Keratinocyte (primary cell): Measurements from ENCODE around the gene TRAPPC2. TPM values are rescaled to one million over a fixed set of nuclear protein-coding genes. Genes with fewer than 3 reads are reported as not detected.

ENCODE experiments used
- DNase-seq: peaks from one replicate; pipeline ENCODE4 v3.0.0-alpha.2; 2011; ENCODE audit warnings: low read depth, missing footprints, low spot score
- FAIRE-seq: peaks from 2 replicates; lab custom pipeline; 2011; peaks lifted over from hg19 to GRCh38; lab: Jason Lieb, UNC
- H2AFZ ChIP-seq: 2 replicates; pipeline ENCODE4 v1.6.0; 2012; ENCODE audit warnings: low read length, control low read depth, inconsistent platforms; ENCODE audit not compliant: control insufficient read depth
- H3K27ac ChIP-seq: 2 replicates; pipeline ENCODE4 v1.5.1; 2011; ENCODE audit warnings: low read length; ENCODE audit not compliant: control insufficient read depth, insufficient read depth
- H3K27me3 ChIP-seq: 3 replicates; pipeline ENCODE4 v1.6.0; 2011; ENCODE audit warnings: low read length; ENCODE audit not compliant: control insufficient read depth, insufficient read depth; ENCODE audit errors: extremely low read depth
- H3K36me3 ChIP-seq, 2 experiments: 2 replicates in 1 of 2; 3 replicates in 1 of 2; pipeline ENCODE4 v1.5.1; 2011; ENCODE audit warnings: low read length in 2 of 2, mild to moderate bottlenecking in 1 of 2; ENCODE audit not compliant: control insufficient read depth in 2 of 2, insufficient read depth in 2 of 2; ENCODE audit errors: extremely low read depth in 1 of 2
- H3K4me1 ChIP-seq: 3 replicates; pipeline ENCODE4 v1.5.1; 2011; ENCODE audit warnings: low read length; ENCODE audit not compliant: control insufficient read depth, insufficient read depth; ENCODE audit errors: extremely low read depth
- H3K4me2 ChIP-seq: 3 replicates; pipeline ENCODE4 v1.6.0; 2011; ENCODE audit warnings: low read depth, low read length; ENCODE audit not compliant: control insufficient read depth, insufficient read depth; ENCODE audit errors: extremely low read depth
- H3K4me3 ChIP-seq, 3 experiments: fragments of 200-600 bp in 1 of 3; sonication (generic) in 1 of 3; 2 replicates in 2 of 3; 3 replicates in 1 of 3; pipeline ENCODE4 v1.5.1; 2011 to 2016; ENCODE audit warnings: low read length in 3 of 3, mild to moderate bottlenecking in 3 of 3, control low read depth in 2 of 3, inconsistent platforms in 1 of 3, low read depth in 1 of 3, mixed read lengths in 1 of 3, mixed run types in 1 of 3, moderate library complexity in 1 of 3; ENCODE audit not compliant: control insufficient read depth in 2 of 3, insufficient read depth in 2 of 3; ENCODE audit errors: extremely low read depth in 1 of 3
- H3K79me2 ChIP-seq: 2 replicates; pipeline ENCODE4 v1.6.0; 2012; ENCODE audit warnings: low read length; ENCODE audit not compliant: control insufficient read depth, insufficient read depth
- H3K9ac ChIP-seq: 3 replicates; pipeline ENCODE4 v1.6.0; 2011; ENCODE audit warnings: low read length; ENCODE audit not compliant: control insufficient read depth, insufficient read depth; ENCODE audit errors: extremely low read depth
- H3K9me1 ChIP-seq: 3 replicates; pipeline ENCODE4 v1.6.0; 2011; ENCODE audit warnings: low read length; ENCODE audit not compliant: control insufficient read depth, insufficient read depth; ENCODE audit errors: extremely low read depth
- H3K9me3 ChIP-seq: 2 replicates; pipeline ENCODE4 v1.5.1; 2012; ENCODE audit warnings: low read depth, low read length; ENCODE audit not compliant: control insufficient read depth
- H4K20me1 ChIP-seq: 3 replicates; pipeline ENCODE4 v1.6.0; 2011; ENCODE audit warnings: low read length; ENCODE audit not compliant: control insufficient read depth, insufficient read depth; ENCODE audit errors: extremely low read depth
- EZH2 ChIP-seq: IDR thresholded peaks from one replicate; pipeline ENCODE4 v1.6.1; 2012; ENCODE audit warnings: inconsistent platforms, mild to moderate bottlenecking, low read length, moderate library complexity
- dilution Hi-C: fragments of 300-500 bp; cut with MboI; formaldehyde crosslinking; loops from one replicate; pipeline ENCODE4 v1.7.0; 2020; ENCODE audit warnings: low sequenced_read_pairs; ENCODE audit not compliant: extremely low pct_ligation_motif_present
- polyA plus RNA-seq, 5 experiments: library from polyadenylated mRNA; depleted of rRNA in 3 of 5; stranded (reverse) in 3 of 5; stranded (forward) in 1 of 5; unstranded in 1 of 5; fragments of >200 nt; gene quantifications; 1 replicate in 1 of 5; 2 replicates in 3 of 5; 3 replicates in 1 of 5; pipeline versions ENCODE4 v1.2.1 to v1.2.3, GENCODE V29; 2011 to 2012; ENCODE audit warnings: missing spikeins in 2 of 5, low read depth in 1 of 5, low replicate concordance in 1 of 5
- TF ChIP-seq, protein P1 (sequence below), 3 experiments: IDR thresholded peaks in 1 of 3; conservative IDR thresholded peaks in 1 of 3; optimal IDR thresholded peaks in 1 of 3; 2 replicates in 2 of 3; 3 replicates in 1 of 3; pipeline versions ENCODE3 to v1.5.1; 2011; ENCODE audit warnings: low read length in 3 of 3, mild to moderate bottlenecking in 3 of 3, moderate library complexity in 2 of 3, control low read depth in 1 of 3, inconsistent platforms in 1 of 3; ENCODE audit not compliant: insufficient read depth in 2 of 3; ENCODE audit errors: extremely low read depth in 1 of 3

The TRAPPC2 gene
- polyA plus RNA-seq, 1 donor (not counting 4 experiments of a cell fraction or from before 2014, with no cell fraction given) = 19.0 TPM

DNA sequence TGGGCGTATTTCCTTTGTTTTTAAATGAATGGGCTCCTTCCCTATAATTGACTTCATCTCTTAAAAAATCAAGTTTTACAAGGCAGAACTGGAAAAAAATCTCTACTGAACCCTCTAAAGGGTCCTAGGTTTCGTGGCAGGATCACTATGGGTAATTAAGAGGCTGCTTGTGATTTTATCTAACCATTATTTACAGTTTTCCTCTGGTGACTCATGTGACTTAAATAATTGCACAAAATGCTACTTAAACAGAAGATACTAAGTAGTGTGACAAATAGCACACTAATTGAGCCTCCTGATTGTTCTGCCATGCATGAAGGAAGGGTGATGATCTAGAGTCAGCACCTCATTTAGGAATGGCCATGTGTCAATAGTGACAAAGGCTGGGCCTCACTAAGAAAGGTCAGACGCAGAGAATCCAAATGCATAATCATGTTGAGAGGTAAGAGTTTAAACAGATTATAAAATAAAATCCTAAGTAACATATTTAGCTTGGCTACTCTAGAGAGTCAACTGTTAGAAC, 35.7 kb upstream of the TRAPPC2 start:
- Histone ChIP-seq H3K9me1 (no peaks in the 10 kb centered on the region), H3K27ac (no peak overlapping the region), H3K9me3 (no peaks in the 10 kb centered on the region), H2AFZ (no peak overlapping the region), H3K9ac (no peak overlapping the region), H3K36me3 (peaks cover 4 to 25% of the 10 kb centered on the region in 2 experiments), H4K20me1 (no peaks in the 10 kb centered on the region), H3K27me3 (no peaks in the 10 kb centered on the region), H3K79me2 (no peaks in the 10 kb centered on the region), H3K4me1 (no peaks in the 10 kb centered on the region), H3K4me3 (no peak overlapping the region), H3K4me2 (no peak overlapping the region)
- TF ChIP-seq, protein P1, sequence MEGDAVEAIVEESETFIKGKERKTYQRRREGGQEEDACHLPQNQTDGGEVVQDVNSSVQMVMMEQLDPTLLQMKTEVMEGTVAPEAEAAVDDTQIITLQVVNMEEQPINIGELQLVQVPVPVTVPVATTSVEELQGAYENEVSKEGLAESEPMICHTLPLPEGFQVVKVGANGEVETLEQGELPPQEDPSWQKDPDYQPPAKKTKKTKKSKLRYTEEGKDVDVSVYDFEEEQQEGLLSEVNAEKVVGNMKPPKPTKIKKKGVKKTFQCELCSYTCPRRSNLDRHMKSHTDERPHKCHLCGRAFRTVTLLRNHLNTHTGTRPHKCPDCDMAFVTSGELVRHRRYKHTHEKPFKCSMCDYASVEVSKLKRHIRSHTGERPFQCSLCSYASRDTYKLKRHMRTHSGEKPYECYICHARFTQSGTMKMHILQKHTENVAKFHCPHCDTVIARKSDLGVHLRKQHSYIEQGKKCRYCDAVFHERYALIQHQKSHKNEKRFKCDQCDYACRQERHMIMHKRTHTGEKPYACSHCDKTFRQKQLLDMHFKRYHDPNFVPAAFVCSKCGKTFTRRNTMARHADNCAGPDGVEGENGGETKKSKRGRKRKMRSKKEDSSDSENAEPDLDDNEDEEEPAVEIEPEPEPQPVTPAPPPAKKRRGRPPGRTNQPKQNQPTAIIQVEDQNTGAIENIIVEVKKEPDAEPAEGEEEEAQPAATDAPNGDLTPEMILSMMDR (optimal IDR thresholded peaks at IDR 0.05 in 1 of 3, IDR thresholded peaks at IDR 0.05 in 1 of 3, conservative IDR thresholded peaks at IDR 0.05 in 1 of 3; ENCODE audit: extremely low read depth in 1 of 3, insufficient read depth in 2 of 3, low read length in 3 of 3) = no peak
- TF ChIP-seq EZH2 = no peak
- dilution Hi-C loops = no loop called here
- FAIRE-seq = no peak
- no peak for DNase-seq

DNA sequence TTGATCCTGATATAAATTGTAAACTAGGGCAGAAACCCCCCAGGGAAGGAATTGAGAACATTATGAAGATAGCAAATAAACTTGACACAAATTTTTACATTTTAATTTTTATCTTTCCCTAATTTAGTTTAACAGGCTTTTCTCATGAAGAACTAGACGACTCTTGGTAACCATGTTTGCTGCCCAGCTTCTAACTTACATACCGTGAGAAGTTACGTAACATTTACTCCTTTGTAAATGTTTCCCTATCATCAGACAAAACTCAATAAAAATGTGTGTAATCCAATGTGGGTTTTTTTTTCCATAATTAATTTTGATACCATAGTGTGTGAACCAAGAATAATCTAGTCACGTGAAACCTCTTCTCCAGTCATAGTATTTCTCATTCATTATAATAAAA, 34.5 kb upstream of the TRAPPC2 start:
- no peaks in the 10 kb centered on the region for H3K9me3 ChIP-seq
- no peaks in the 10 kb centered on the region for H3K27me3 ChIP-seq
- H3K79me2 ChIP-seq = no peaks in the 10 kb centered on the region
- no peak overlapping the region for H3K4me3 ChIP-seq
- DNase-seq (no peak), FAIRE-seq (no peak)
- TF ChIP-seq EZH2 = no peak
- TF ChIP-seq, protein P1 (optimal IDR thresholded peaks at IDR 0.05 in 1 of 3, IDR thresholded peaks at IDR 0.05 in 1 of 3, conservative IDR thresholded peaks at IDR 0.05 in 1 of 3; ENCODE audit: extremely low read depth in 1 of 3, insufficient read depth in 2 of 3, low read length in 3 of 3) = no peak
- H3K27ac ChIP-seq = no peak overlapping the region
- no peaks in the 10 kb centered on the region for H3K4me1 ChIP-seq
- H3K4me2 ChIP-seq = no peak overlapping the region
- no peak overlapping the region for H2AFZ ChIP-seq
- dilution Hi-C loops = no loop called here
- H3K9me1 ChIP-seq = no peaks in the 10 kb centered on the region
- H3K36me3 ChIP-seq = peaks cover 6 to 25% of the 10 kb centered on the region in 2 experiments
- no peak overlapping the region for H3K9ac ChIP-seq
- no peaks in the 10 kb centered on the region for H4K20me1 ChIP-seq
